AG04450 (cell line): Measurements from ENCODE around the gene GPR87. TPM values are rescaled to one million over a fixed set of nuclear protein-coding genes. Genes with fewer than 3 reads are reported as not detected.

ENCODE experiments used
- CTCF ChIA-PET: fragments of 300-600, 350-600 bp; formaldehyde crosslinking; extraction: SDS; loops from one replicate; lab custom pipeline; 2022; ENCODE audit warnings: antibody characterized with exemption, inconsistent platforms; lab: Charles Lee
- POLR2A ChIA-PET: fragments of 350-600 bp; formaldehyde crosslinking; extraction: SDS; loops from one replicate; lab custom pipeline; 2021; ENCODE audit warnings: antibody characterized with exemption, inconsistent platforms; lab: Yijun Ruan, JAX
- DNase-seq: peaks from one replicate; pipeline ENCODE4 v3.0.0-alpha.2; 2011; ENCODE audit warnings: low read depth, low spot score
- H3K27ac ChIP-seq: one replicate; pipeline ENCODE4 v1.5.1; 2012; ENCODE audit warnings: low read depth, low read length, control low read depth
- H3K27me3 ChIP-seq: one replicate; pipeline ENCODE4 v1.6.0; 2012; ENCODE audit warnings: low read length; ENCODE audit not compliant: control insufficient read depth, insufficient read depth
- H3K4me3 ChIP-seq: 2 replicates; pipeline ENCODE4 v1.5.1; 2011; ENCODE audit warnings: mild to moderate bottlenecking, low read depth, low read length, control low read depth
- H3K9me3 ChIP-seq: 2 replicates; pipeline ENCODE4 v1.5.1; 2012; ENCODE audit warnings: low read length; ENCODE audit not compliant: control insufficient read depth, insufficient read depth
- polyA plus RNA-seq: library from polyadenylated mRNA; depleted of rRNA; stranded (reverse); fragments of >200 nt; gene quantifications from 2 replicates; pipeline ENCODE4 v1.2.3, GENCODE V29; 2011
- TF ChIP-seq, protein P1 (sequence below): IDR thresholded peaks from 2 replicates; pipeline ENCODE4 v1.5.1; 2011; ENCODE audit warnings: low read depth, low read length, control low read depth, inconsistent platforms

Gene GPR87
- polyA plus RNA-seq, 1 experiment: not detected

DNA sequence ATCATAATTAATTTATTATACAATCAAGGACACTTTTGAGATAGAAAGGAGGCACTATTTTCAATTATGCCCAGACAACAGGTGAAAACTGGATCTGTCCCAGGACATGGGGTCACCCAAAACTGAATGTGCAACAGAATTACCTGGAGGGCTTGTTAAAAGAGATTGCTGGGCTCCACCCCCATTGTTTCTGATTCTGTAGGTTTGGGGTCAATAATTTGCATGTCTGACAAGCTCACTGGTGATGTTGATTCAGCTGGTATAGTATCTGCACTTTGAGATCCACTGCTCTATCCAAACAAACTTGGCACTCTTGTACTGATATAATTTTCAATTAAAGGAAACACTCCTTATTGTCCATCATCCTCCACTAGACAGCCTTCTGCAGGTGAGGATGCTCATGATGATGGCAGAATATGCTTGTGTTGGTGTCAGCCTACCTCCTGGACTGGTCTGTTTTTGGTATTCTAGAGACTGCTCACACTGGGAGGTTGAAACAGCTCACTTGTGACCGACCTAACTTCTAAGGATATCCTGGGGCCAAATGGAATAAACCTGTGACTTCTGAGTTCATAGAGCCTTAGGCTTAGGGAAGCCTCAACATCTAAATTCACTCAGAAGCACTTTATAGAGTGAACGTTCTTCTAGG is 40.5 kb downstream of the GPR87 start:
- H3K4me3 ChIP-seq: no peak overlapping the region
- H3K9me3 ChIP-seq: no peaks in the 10 kb centered on the region
- CTCF ChIA-PET: interaction anchor here (1.1 to 2.2 kb wide), 2 partner anchors 49 to 108 kb away, joined by 5 to 8 read pairs; no protein-coding TSS in a partner anchor
- H3K27ac ChIP-seq: no peak overlapping the region
- DNase-seq: no peak
- no peaks in the 10 kb centered on the region for H3K27me3 ChIP-seq
- TF ChIP-seq, protein P1, sequence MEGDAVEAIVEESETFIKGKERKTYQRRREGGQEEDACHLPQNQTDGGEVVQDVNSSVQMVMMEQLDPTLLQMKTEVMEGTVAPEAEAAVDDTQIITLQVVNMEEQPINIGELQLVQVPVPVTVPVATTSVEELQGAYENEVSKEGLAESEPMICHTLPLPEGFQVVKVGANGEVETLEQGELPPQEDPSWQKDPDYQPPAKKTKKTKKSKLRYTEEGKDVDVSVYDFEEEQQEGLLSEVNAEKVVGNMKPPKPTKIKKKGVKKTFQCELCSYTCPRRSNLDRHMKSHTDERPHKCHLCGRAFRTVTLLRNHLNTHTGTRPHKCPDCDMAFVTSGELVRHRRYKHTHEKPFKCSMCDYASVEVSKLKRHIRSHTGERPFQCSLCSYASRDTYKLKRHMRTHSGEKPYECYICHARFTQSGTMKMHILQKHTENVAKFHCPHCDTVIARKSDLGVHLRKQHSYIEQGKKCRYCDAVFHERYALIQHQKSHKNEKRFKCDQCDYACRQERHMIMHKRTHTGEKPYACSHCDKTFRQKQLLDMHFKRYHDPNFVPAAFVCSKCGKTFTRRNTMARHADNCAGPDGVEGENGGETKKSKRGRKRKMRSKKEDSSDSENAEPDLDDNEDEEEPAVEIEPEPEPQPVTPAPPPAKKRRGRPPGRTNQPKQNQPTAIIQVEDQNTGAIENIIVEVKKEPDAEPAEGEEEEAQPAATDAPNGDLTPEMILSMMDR: no peak
- POLR2A ChIA-PET: no interaction called here

DNA sequence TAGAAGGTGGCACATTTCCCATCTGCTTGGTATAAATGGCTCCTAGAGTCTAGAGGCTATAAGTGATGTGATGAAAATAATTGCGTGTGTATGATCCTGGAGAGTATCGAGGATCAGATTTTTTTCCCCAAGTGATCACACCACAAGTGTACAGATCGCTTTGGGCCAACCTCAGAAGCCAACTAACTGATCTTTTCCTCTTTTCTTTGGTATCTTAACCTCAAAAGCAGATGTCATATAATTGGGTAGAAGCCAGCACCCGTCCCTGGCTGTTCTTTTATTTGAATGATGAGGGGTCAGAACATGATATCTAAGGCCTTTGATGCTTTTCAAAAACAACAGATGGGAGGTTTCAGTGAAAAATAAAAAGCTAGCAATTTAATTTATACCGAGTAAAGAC is 41.5 kb downstream of the GPR87 start:
- Histone ChIP-seq H3K9me3 (no peaks in the 10 kb centered on the region), H3K27ac (no peak overlapping the region), H3K4me3 (no peak overlapping the region), H3K27me3 (no peaks in the 10 kb centered on the region)
- DNase-seq: no peak
- CTCF ChIA-PET: interaction anchor here (1.1 to 2.2 kb wide), 2 partner anchors 47 to 107 kb away, joined by 5 to 8 read pairs; no protein-coding TSS in a partner anchor
- TF ChIP-seq, protein P1: no peak
- POLR2A ChIA-PET: no interaction called here

DNA sequence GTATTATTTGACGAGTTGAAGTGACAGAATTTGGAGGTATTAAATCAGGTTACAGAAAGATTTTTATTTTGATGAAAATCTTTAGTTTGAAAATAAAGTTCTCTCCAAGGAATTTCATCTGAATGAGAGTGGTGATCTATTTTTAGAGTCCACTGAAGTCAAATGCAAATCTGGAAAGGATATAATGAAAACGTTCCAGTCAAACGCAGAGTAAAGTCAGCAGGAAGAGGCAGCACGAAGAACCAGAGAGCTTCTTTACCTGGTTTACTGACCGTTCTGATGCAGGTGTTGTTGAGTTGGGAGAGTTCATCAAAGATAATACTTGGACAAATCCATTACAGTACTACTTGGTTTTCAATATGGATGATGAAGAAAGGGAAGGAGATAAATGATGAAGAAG is 47.0 kb downstream of the GPR87 start:
- H3K4me3 ChIP-seq: no peak overlapping the region
- H3K9me3 ChIP-seq: no peaks in the 10 kb centered on the region
- no peak overlapping the region for H3K27ac ChIP-seq
- no peak for DNase-seq
- CTCF ChIA-PET: interaction anchor here (1.0 to 1.1 kb wide), 2 partner anchors 13 to 42 kb away, joined by 3 to 4 read pairs; no protein-coding TSS in a partner anchor
- POLR2A ChIA-PET: no interaction called here
- TF ChIP-seq, protein P1: no peak
- H3K27me3 ChIP-seq: no peaks in the 10 kb centered on the region

DNA sequence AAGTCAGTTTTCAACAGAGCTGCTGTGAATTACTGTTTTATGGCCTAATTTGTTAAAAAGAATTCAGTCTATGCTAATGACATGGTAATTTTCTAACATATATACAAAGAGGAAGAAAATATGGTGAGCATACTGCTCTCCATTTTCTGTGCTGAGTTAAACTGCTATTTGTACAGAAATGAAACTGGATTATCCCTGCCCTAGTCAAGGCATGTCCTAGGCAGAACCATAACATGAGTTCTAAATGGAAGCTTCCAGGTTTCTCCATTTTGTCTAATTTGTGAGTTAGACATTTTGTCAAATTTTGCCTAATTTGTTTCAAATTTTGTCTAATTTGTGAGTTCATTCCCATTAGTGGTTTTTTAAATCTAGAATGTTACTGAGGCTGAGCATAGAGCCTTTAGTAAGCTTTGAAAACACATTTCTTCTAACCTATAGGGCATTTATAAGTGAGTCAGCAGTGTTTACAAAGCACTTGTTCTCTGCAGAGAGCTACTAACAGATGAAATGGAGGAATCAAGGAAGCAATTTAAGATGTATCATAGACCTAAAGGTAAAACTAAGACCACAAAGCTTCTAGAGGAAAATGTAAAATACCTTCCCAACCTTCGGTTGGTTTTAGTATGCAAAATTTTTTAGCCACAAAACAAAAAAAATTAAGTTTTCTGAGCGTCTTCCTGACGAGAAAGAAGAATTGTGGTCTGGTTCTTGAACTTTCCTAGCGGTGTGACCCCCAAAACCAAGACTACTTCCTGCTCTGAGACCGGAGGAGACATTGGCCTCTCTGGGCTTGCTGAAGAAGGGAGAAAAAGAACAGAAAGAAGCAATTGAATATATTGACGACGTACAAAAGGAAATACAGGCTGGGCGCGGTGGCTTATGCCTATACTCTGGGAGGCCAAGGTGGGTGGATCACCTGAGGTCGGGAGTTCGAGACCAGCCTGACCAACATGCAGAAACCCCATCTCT is 48.1 kb downstream of the GPR87 start:
- ChIA-PET CTCF (interaction anchor here (1.2 to 2.7 kb wide), 5 partner anchors 11 to 122 kb away, joined by 3 to 14 read pairs (median 13); no protein-coding TSS in a partner anchor), POLR2A (interaction anchor here (1.2 kb wide), 1 partner anchor 9 kb away, joined by 4 read pairs; no protein-coding TSS in a partner anchor)
- Histone ChIP-seq H3K9me3 (no peaks in the 10 kb centered on the region), H3K27me3 (no peaks in the 10 kb centered on the region), H3K4me3 (no peak overlapping the region), H3K27ac (no peak overlapping the region)
- no peak for DNase-seq
- TF ChIP-seq, protein P1: no peak
